GM18907 (cell line): ENCODE measurements around the gene CAPN5.

Source experiments
- ATAC-seq: cut with Tn5 transposase; IDR thresholded peaks from one replicate; pipeline ENCODE4 v1.9.1; 2021; ENCODE audit warnings: mild to moderate bottlenecking, moderate library complexity; ENCODE audit not compliant: unreplicated experiment

The CAPN5 gene

DNA sequence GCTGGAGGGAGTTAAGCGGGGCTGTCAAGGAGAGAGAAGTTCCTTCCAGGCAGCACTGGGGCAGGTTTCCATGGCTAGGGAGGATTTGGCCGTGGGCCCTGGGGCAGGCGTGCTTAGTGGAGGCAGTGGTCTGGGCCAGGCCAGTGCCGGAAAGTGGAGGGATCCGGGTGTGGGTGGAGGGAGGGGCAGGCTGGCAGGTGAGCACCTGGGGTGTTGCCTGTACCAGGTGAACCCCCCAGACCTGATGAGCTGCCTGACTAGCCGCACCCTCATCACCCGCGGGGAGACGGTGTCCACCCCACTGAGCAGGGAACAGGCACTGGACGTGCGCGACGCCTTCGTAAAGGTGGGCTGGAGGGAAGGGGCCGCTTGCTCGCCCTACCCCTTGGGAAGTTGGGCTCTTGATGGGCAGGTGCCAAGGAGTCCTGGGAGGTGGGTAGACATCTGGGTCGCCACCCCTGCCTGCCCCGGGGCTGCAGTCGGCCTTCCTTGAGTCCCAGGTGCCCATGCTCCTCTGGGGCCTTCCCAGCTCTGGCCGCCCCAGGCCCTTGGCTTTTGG lies 93.2 kb downstream of the CAPN5 start:
- ATAC-seq, result no peak

GRCh38 chr11:77163271-77163670 lies 96.5 kb downstream of the CAPN5 start:
- ATAC-seq, result no peak

DNA sequence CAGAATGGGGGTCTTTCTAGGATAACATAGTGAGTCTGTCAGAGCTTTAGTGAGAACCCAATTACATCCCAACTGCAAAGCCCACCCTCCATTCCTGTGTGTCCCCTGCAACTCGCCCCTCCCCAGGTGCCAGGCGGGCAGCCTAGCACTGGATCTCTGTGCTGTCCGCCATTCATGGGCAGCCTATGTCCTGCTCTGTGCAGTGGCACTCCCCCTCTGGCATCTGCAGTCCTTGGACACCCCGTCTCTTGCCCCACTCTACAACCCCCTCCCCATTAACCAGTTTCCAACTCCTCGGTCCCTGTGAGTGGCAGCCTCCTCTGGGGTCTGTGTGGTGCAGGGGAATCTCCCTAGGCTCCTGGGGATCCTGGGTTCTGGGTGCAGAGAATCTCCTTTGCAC lies 98.3 kb downstream of the CAPN5 start:
- ATAC-seq, result no peak

GRCh38 chr11:77166021-77166420 lies 99.2 kb downstream of the CAPN5 start:
- no peak for ATAC-seq

DNA sequence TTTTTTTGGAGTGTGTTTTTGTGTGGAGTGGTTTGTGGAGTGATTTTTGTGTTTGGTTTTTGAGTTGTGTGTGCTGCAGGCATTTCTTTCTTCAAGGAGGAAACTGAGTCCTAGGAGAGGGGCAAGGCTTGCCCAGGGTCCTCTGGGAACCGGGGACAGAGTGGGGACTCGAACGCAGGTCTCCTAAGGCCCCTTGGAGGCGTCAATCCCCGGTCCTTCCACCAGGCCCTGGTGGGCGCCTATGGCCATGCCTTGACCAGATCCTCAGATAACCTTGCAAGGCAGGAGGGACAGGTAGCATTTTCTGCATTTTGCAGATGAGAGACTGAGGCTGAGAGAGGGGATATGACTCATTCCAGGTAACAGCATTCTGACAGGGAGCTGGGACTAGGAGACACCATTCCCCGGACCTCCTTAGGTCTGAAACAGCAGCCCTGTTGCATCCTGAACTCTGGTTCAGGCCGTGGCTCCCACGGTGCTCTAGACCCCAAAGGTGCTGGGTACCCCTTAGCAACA lies 100.4 kb downstream of the CAPN5 start:
- ATAC-seq, result no peak

- no peak for ATAC-seq
These were observed 101.0 kb downstream of the CAPN5 start for GRCh38 chr11:77167791-77168190.

- no peak for ATAC-seq
These were observed 103.3 kb downstream of the CAPN5 start for GRCh38 chr11:77170107-77170506.

DNA sequence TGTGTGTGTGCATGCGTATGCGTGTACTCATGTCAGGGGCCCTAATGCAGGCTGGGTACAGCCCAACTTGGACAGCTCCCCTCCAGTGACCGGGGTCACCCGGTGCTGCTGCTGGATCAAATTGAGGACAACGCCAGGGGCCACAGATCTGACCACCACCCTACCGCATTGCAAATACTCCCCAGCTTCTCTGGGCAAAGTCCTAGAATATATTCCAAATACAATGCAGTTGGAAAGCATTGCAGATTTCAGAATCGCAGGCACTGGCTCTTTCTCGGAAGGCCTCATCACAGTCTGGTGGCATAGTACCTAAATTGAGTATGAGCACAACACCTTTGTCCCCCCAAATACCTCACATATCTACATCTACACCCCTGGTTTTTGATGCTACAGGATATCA lies 104.5 kb downstream of the CAPN5 start:
- ATAC-seq, result no peak

- ATAC-seq, result no peak
These were observed 105.3 kb downstream of the CAPN5 start for GRCh38 chr11:77171885-77172665.

DNA sequence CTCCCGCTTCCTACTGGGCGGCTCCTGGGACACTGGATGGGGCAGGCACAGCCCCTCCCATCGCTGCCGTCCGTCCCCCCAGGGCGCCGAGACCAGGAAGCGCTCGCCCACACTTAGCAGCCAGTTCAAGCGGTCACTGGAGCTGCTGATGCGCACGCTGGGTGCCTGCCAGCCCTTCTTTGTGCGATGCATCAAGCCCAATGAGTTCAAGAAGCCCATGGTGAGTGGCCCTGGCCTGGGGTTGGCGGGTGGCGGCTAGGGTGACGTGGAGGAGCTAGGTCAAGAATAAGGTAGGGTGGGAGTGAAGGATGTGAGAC lies 105.9 kb downstream of the CAPN5 start:
- no peak for ATAC-seq

GRCh38 chr11:77173494-77173893 lies 106.7 kb downstream of the CAPN5 start:
- ATAC-seq, result no peak

GRCh38 chr11:77174559-77174958 lies 107.8 kb downstream of the CAPN5 start:
- ATAC-seq, result no peak

DNA sequence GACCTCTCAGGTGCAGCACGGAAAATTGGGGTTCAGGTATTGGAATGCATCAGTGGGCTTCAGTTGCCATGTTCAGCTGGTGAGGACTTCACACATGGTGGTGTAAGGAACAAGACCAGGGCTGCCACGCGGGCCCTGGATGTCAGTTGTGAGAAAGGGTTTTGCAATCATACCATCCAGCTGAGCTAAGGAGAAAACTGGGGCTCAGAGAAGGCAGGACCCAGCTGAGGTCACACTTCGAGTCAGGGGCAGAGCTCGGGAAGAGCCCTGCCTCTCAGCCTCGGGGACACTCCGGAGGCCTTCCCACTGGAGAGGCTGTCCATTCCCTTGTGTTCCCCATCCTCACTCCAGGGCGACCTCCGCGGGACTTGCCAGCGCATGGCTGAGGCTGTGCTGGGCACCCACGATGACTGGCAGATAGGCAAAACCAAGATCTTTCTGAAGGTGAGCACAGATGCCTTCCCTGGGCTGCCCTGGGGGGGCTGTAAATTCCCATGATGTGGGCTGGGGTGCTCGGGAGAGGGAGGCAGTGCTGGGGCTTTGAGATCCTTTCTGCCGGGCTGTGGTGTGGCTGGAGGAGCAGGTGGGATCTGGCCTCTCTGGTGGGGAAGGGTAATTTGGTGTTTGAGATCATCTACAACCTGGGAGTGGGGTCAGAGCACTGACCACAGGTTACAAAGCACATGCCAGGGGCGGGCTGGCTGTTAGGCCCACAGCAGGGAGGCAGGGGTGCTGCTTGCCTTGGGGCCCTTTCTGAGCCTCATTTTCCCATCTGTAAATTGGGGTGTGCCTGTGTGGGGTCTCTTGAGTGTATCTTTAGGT lies 108.5 kb downstream of the CAPN5 start:
- ATAC-seq, result no peak
